Measurements from ENCODE around the gene SHISA7.

GRCh38 chr19:55382522-55383054 is 60.5 kb downstream of the SHISA7 start:
- TF ChIP-seq POLR2A (IDR thresholded peaks at IDR 0.05; ENCODE audit: low read length) (no peak), GATA1 (IDR thresholded peaks at IDR 0.05; ENCODE audit: low read depth, low read length) (no peak)
